Activated CD8-positive, alpha-beta memory T cell treated with anti-CD3 and anti-CD28 coated beads, Interleukin-2, amount 50 U/mL, for 24 hours (primary cell): ENCODE measurements around the gene PRKAG2.

Source experiments
- DNase-seq: peaks from one replicate; pipeline ENCODE4 v3.0.0-alpha.2; 2020; ENCODE audit errors: extremely low read depth

The PRKAG2 gene

GRCh38 chr7:151623766-151624165 is 253.1 kb downstream of the PRKAG2 start:
- DNase-seq: no peak

GRCh38 chr7:151621961-151622360 is 255.0 kb downstream of the PRKAG2 start:
- no peak for DNase-seq

- DNase-seq: no peak
Observed at GRCh38 chr7:151616443-151617213, 260.3 kb downstream of the PRKAG2 start.

- no peak for DNase-seq
Observed at GRCh38 chr7:151615784-151616183, 261.1 kb downstream of the PRKAG2 start.

- no peak for DNase-seq
Observed at GRCh38 chr7:151615058-151615457, 261.9 kb downstream of the PRKAG2 start.

GRCh38 chr7:151614019-151614418 is 262.9 kb downstream of the PRKAG2 start:
- no peak for DNase-seq

- DNase-seq: no peak
Observed at GRCh38 chr7:151611878-151612277, 265.0 kb downstream of the PRKAG2 start.

- no peak for DNase-seq
Observed at GRCh38 chr7:151611041-151611440, 265.9 kb downstream of the PRKAG2 start.

- no peak for DNase-seq
Observed at GRCh38 chr7:151608031-151608551, 268.8 kb downstream of the PRKAG2 start.

GRCh38 chr7:151607464-151607867 is 269.4 kb downstream of the PRKAG2 start:
- DNase-seq: no peak

- no peak for DNase-seq
Observed at GRCh38 chr7:151603951-151604350, 273.0 kb downstream of the PRKAG2 start.

GRCh38 chr7:151601521-151602305 is 275.2 kb downstream of the PRKAG2 start:
- no peak for DNase-seq

GRCh38 chr7:151600331-151600730 is 276.6 kb downstream of the PRKAG2 start:
- DNase-seq: no peak

- no peak for DNase-seq
Observed at GRCh38 chr7:151599401-151600227, 277.3 kb downstream of the PRKAG2 start.

GRCh38 chr7:151597541-151598444 is 279.1 kb downstream of the PRKAG2 start:
- DNase-seq: no peak

GRCh38 chr7:151595702-151596350 is 281.1 kb downstream of the PRKAG2 start:
- no peak for DNase-seq

GRCh38 chr7:151592868-151593486 is 283.9 kb downstream of the PRKAG2 start:
- no peak for DNase-seq

GRCh38 chr7:151592330-151592729 is 284.6 kb downstream of the PRKAG2 start:
- DNase-seq: no peak

- DNase-seq: no peak
Observed at GRCh38 chr7:151591866-151592265, 285.0 kb downstream of the PRKAG2 start.
